HG03139 (cell line): Measurements from ENCODE around the gene NBEAL1.
"Not testable (repeated sequence)": the region's sequence is repeated elsewhere in the genome, so short reads cannot be mapped to it uniquely, and the experiment has no call there.

Experiments used
- ATAC-seq: cut with Tn5 transposase; IDR thresholded peaks from one replicate; pipeline ENCODE4 v1.9.1; 2021; ENCODE audit not compliant: unreplicated experiment

The NBEAL1 gene

GRCh38 chr2:203038586-203038985 is 23.9 kb downstream of the NBEAL1 start:
- no peak for ATAC-seq

- ATAC-seq, result not testable (repeated sequence)
Observed at GRCh38 chr2:203039211-203039610, 24.5 kb downstream of the NBEAL1 start.

- ATAC-seq, result no peak
Observed at GRCh38 chr2:203040966-203041521, 26.4 kb downstream of the NBEAL1 start.

- ATAC-seq, result no peak
Observed at GRCh38 chr2:203042178-203042577, 27.5 kb downstream of the NBEAL1 start.

- ATAC-seq, result no peak
Observed at GRCh38 chr2:203043226-203043625, 28.6 kb downstream of the NBEAL1 start.

- ATAC-seq, result no peak
Observed at GRCh38 chr2:203045867-203046266, 31.2 kb downstream of the NBEAL1 start.

GRCh38 chr2:203052539-203052938 is 37.9 kb downstream of the NBEAL1 start:
- no peak for ATAC-seq

GRCh38 chr2:203059567-203060240 is 45.0 kb downstream of the NBEAL1 start:
- ATAC-seq, result no peak

- ATAC-seq, result no peak
Observed at GRCh38 chr2:203061346-203061745, 46.7 kb downstream of the NBEAL1 start.

- no peak for ATAC-seq
Observed at GRCh38 chr2:203062126-203062525, 47.5 kb downstream of the NBEAL1 start.

- ATAC-seq, result not testable (repeated sequence)
Observed at GRCh38 chr2:203066519-203067091, 51.9 kb downstream of the NBEAL1 start.

GRCh38 chr2:203070701-203071100 is 56.0 kb downstream of the NBEAL1 start:
- no peak for ATAC-seq

- no peak for ATAC-seq
Observed at GRCh38 chr2:203071148-203071547, 56.5 kb downstream of the NBEAL1 start.

- ATAC-seq, result no peak
Observed at GRCh38 chr2:203072371-203072770, 57.7 kb downstream of the NBEAL1 start.

GRCh38 chr2:203077451-203077850 is 62.8 kb downstream of the NBEAL1 start:
- no peak for ATAC-seq

GRCh38 chr2:203080447-203081045 is 65.9 kb downstream of the NBEAL1 start:
- no peak for ATAC-seq

GRCh38 chr2:203083328-203083727 is 68.7 kb downstream of the NBEAL1 start:
- ATAC-seq, result no peak

- not testable (repeated sequence) for ATAC-seq
Observed at GRCh38 chr2:203086381-203086780, 71.7 kb downstream of the NBEAL1 start.

- ATAC-seq, result not testable (repeated sequence)
Observed at GRCh38 chr2:203090721-203091120, 76.0 kb downstream of the NBEAL1 start.

- ATAC-seq, result no peak
Observed at GRCh38 chr2:203097735-203098134, 83.1 kb downstream of the NBEAL1 start.

- ATAC-seq, result not testable (repeated sequence)
Observed at GRCh38 chr2:203102357-203102756, 87.7 kb downstream of the NBEAL1 start.

- ATAC-seq, result no peak
Observed at GRCh38 chr2:203104273-203104672, 89.6 kb downstream of the NBEAL1 start.
